HCT116 (cell line): ENCODE data around the gene C5AR1.

ENCODE experiments used
- CTCF ChIP-seq, 3 experiments: fragments of 200-600 bp in 1 of 3; sonication (generic) in 1 of 3; IDR thresholded peaks in 2 of 3; conservative IDR thresholded peaks in 1 of 3; 2 replicates each; pipeline ENCODE4 v1.5.1; 2012 to 2017; ENCODE audit warnings: low read depth in 2 of 3, low read length in 2 of 3, antibody characterized with exemption in 1 of 3, borderline replicate concordance in 1 of 3, control low read depth in 1 of 3, mild to moderate bottlenecking in 1 of 3, mixed read lengths in 1 of 3, mixed run types in 1 of 3, moderate library complexity in 1 of 3; ENCODE audit not compliant: insufficient read depth in 1 of 3
- EZH2 ChIP-seq: fragments of 200-600 bp; sonication (generic); IDR thresholded peaks from 2 replicates; pipeline ENCODE4 v1.6.1; 2017; ENCODE audit warnings: antibody characterized with exemption, mixed run types
- EZH2phosphoT487 ChIP-seq: fragments of 200-600 bp; IDR thresholded peaks from 2 replicates; pipeline ENCODE4 v1.6.1; 2018; ENCODE audit warnings: antibody characterized with exemption, borderline replicate concordance
- JUND ChIP-seq: IDR thresholded peaks from 2 replicates; pipeline ENCODE4 v1.6.1; 2012
- POLR2A ChIP-seq: IDR thresholded peaks from 2 replicates; pipeline ENCODE4 v1.7.0; 2011; ENCODE audit warnings: borderline replicate concordance; ENCODE audit not compliant: insufficient read depth, insufficient read length; ENCODE audit errors: extremely low read depth

GRCh38 chr19:47331490-47331889 lies 21.8 kb downstream of the C5AR1 start:
- TF ChIP-seq CTCF (IDR thresholded peaks at IDR 0.05 in 2 of 3, conservative IDR thresholded peaks at IDR 0.05 in 1 of 3; ENCODE audit: borderline replicate concordance in 1 of 3, insufficient read depth in 1 of 3, low read depth in 2 of 3, low read length in 2 of 3) (no peak), EZH2phosphoT487 (no peak), EZH2 (no peak), POLR2A (no peak), JUND (no peak)
